Calu3 (cell line): Measurements from ENCODE around the gene SNRNP200. TPM values are rescaled to one million over a fixed set of nuclear protein-coding genes. Genes with fewer than 3 reads are reported as not detected.
A peak's percentile ranks its signal among the peaks of the same experiment; 100 is the strongest.

ENCODE experiments used
- BruUV-seq: library from RNA; stranded (reverse); fragments of 400-500 nt; replicated peaks from 2 replicates; lab custom pipeline; 2021; lab: Mats Ljungman, UMichigan
- CTCF ChIA-PET: fragments of 300-600 bp; sonication (Branson Sonifier 250); formaldehyde crosslinking; loops from one replicate; lab custom pipeline; 2022; ENCODE audit warnings: antibody characterized with exemption; lab: Charles Lee
- DNase-seq: peaks from one replicate; pipeline ENCODE4 v3.0.0; 2022
- H3K27ac Mint-ChIP-seq: one replicate; pipeline ENCODE4 v1.8.0; 2022; ENCODE audit warnings: mixed read lengths; ENCODE audit not compliant: unreplicated experiment
- H3K27me3 Mint-ChIP-seq: one replicate; pipeline ENCODE4 v1.8.0; 2022; ENCODE audit warnings: mixed read lengths; ENCODE audit not compliant: unreplicated experiment
- H3K36me3 Mint-ChIP-seq: one replicate; pipeline ENCODE4 v1.8.0; 2022; ENCODE audit warnings: mild to moderate bottlenecking, moderate library complexity, mixed read lengths; ENCODE audit not compliant: insufficient read depth, unreplicated experiment
- H3K4me1 Mint-ChIP-seq: one replicate; pipeline ENCODE4 v1.8.0; 2022; ENCODE audit warnings: mild to moderate bottlenecking, low read depth, mixed read lengths; ENCODE audit not compliant: unreplicated experiment
- H3K4me3 Mint-ChIP-seq: one replicate; pipeline ENCODE4 v1.8.0; 2022; ENCODE audit warnings: mild to moderate bottlenecking, low read depth, moderate library complexity, mixed read lengths; ENCODE audit not compliant: unreplicated experiment
- H3K9me3 Mint-ChIP-seq: one replicate; pipeline ENCODE4 v1.8.0; 2022; ENCODE audit warnings: low read depth, mixed read lengths; ENCODE audit not compliant: unreplicated experiment
- intact Hi-C: fragments of 100-400 bp; cut with micrococcal nuclease; formaldehyde crosslinking; loops from one replicate; pipeline ENCODE4 v1.10.0; 2022; ENCODE audit not compliant: unreplicated experiment
- total RNA-seq: library from RNA; stranded (reverse); gene quantifications from 2 replicates; pipeline ENCODE4 v1.2.3, GENCODE V29; 2022
- TF ChIP-seq, protein P1 (sequence below): fragments of 200-600 bp; IDR thresholded peaks from one replicate; pipeline ENCODE4 v1.8.0; 2022; ENCODE audit warnings: antibody characterized with exemption; ENCODE audit not compliant: unreplicated experiment

The SNRNP200 gene
- total RNA-seq, 1 experiment from 2014 or later: 140 TPM

DNA sequence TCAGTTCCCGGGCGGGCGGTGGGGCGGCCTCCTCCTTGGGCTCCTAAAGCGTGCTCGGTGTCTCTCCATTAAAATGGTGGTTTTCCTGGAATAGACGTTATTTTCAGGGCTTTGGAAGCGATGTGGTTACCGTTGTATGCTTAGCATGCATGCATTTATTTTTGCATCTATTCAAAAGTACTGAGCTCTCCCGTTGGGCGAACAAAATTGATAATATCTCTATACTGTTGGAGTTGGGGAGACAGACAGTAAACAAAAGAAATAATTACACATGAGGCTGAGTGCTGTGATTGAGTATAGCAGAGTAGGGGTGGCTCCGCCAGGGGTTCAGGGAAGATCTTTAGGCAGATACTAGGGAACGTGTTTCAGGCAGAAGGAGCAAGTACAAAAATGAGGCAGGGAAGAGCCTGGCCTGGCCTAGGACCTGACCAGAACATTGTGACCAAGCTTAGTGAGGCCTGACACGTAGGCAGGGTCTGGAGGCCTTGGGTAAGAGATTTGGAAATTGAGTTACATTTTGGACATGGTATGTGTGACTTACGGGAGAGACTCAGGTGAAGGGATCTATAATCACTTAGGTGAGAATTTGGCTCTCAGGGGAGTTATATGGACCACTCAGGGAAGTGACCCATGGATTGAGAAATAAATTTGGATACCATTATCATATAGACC is 30.9 kb upstream of the SNRNP200 start:
- Mint-ChIP-seq H3K27me3 (no peaks in the 10 kb centered on the region), H3K9me3 (no peaks in the 10 kb centered on the region), H3K4me3 (peak overlapping the region; percentile 77), H3K27ac (peak overlapping the region; percentile 62), H3K36me3 (peaks cover 38% of the 10 kb centered on the region), H3K4me1 (peaks cover 44% of the 10 kb centered on the region)
- intact Hi-C loops: no loop called here
- TF ChIP-seq, protein P1, sequence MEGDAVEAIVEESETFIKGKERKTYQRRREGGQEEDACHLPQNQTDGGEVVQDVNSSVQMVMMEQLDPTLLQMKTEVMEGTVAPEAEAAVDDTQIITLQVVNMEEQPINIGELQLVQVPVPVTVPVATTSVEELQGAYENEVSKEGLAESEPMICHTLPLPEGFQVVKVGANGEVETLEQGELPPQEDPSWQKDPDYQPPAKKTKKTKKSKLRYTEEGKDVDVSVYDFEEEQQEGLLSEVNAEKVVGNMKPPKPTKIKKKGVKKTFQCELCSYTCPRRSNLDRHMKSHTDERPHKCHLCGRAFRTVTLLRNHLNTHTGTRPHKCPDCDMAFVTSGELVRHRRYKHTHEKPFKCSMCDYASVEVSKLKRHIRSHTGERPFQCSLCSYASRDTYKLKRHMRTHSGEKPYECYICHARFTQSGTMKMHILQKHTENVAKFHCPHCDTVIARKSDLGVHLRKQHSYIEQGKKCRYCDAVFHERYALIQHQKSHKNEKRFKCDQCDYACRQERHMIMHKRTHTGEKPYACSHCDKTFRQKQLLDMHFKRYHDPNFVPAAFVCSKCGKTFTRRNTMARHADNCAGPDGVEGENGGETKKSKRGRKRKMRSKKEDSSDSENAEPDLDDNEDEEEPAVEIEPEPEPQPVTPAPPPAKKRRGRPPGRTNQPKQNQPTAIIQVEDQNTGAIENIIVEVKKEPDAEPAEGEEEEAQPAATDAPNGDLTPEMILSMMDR: no peak
- BruUV-seq: TSS peak; percentile 58
- no peak for DNase-seq
- CTCF ChIA-PET: interaction anchor here (0.9 to 1.1 kb wide), 2 partner anchors 15 to 173 kb away, joined by 3 to 6 read pairs; no protein-coding TSS in a partner anchor

DNA sequence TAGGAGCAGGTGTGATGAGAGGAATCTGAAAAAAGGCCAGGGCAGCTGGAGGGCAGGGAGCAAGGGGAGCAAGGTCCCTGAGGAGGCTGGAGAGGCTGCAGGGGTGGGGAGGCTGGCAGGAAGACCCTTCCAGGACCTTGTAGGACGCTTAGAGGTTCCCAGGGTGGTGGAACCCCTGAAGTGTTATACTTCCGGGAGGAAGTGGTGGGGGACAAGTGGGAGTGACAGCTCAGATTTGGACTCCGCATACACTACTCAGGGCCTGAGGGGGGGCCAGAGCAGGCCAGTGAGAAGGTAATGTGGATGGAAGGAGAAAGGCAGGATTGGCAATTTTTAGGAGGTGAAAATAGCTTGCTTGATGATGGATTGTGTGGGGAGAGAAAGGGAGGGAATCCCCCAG is 28.4 kb upstream of the SNRNP200 start:
- TF ChIP-seq, protein P1: no peak
- Mint-ChIP-seq H3K27ac (no peak overlapping the region), H3K9me3 (no peaks in the 10 kb centered on the region), H3K4me3 (peak overlapping the region; percentile 77), H3K27me3 (no peaks in the 10 kb centered on the region), H3K4me1 (peaks cover 25% of the 10 kb centered on the region), H3K36me3 (peaks cover 29% of the 10 kb centered on the region)
- DNase-seq: no peak
- no TSS peak for BruUV-seq
- CTCF ChIA-PET: no interaction called here
- intact Hi-C loops: no loop called here

DNA sequence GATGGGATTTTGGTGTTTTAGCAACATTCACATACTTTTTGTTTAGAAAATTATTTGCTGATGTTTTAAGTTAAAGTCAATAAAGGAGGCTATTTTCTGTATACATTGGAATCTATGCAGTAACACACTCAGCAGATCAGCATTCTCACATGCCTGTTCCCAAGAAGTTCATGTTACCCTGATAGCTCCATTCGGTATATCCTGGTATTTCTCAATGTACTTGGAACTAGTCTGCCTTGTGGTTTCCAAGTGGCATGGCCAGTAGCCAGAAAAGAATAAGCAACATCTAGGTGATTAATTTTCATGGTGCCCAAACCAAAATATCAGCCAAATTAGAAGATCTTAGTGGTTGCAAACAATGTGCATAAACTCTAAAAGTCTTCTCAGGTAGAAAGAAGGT is 25.1 kb upstream of the SNRNP200 start:
- H3K4me1 Mint-ChIP-seq: no peaks in the 10 kb centered on the region
- no peak overlapping the region for H3K27ac Mint-ChIP-seq
- H3K9me3 Mint-ChIP-seq: no peaks in the 10 kb centered on the region
- no TSS peak for BruUV-seq
- TF ChIP-seq, protein P1: no peak
- no peak overlapping the region for H3K4me3 Mint-ChIP-seq
- H3K36me3 Mint-ChIP-seq: peaks cover 21% of the 10 kb centered on the region
- CTCF ChIA-PET: no interaction called here
- no peak for DNase-seq
- H3K27me3 Mint-ChIP-seq: no peaks in the 10 kb centered on the region
- intact Hi-C loops: no loop called here

DNA sequence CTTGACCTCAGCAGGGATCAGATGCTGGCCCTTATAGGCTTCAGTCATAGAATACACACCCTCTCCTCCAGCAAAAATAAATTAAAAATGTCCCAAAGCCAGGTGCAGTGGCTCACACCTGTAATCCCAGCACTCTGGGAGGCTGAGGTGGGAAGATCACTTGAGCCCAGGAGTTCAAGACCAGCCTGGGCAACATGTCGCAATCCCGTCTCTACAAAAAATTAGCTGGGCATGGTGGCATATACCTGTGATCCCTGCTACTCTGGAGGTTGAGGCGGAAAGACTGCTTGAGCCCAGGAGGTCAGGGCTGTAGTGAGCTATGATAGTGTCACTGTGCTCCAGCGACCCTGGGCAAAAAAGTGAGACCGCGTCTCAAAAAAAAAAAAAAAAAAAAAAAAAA is 24.5 kb upstream of the SNRNP200 start:
- no TSS peak for BruUV-seq
- no peak for DNase-seq
- Mint-ChIP-seq H3K27me3 (no peaks in the 10 kb centered on the region), H3K4me3 (no peak overlapping the region), H3K4me1 (no peaks in the 10 kb centered on the region), H3K27ac (no peak overlapping the region), H3K36me3 (peaks cover 21% of the 10 kb centered on the region), H3K9me3 (no peaks in the 10 kb centered on the region)
- TF ChIP-seq, protein P1: no peak
- intact Hi-C loops: no loop called here
- CTCF ChIA-PET: no interaction called here
